ENCODE results near the gene CPLANE2. TPM values are rescaled to one million over a fixed set of nuclear protein-coding genes. Genes with fewer than 3 reads are reported as not detected.

CPLANE2 gene
- total RNA-seq, 1 donor from 2014 or later, result 3.0 TPM

DNA sequence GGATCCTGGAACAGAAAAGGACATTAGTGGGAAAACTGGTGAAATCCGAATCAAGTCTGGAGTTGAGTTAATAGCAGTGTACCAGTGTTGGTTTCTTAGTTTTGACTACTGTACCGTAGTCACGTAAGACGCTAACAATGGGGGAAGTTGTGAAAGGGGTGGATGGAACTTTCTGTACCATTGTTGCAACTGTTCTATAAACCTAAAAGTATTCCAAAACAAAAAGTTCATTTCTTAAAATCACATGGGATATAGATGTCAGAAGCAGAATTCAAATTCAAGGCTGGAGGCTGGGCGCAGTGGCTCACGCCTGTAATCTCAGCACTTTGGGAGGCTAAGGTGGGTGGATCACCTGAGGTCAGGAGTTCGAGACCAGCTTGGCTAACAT, 41.5 kb downstream of the CPLANE2 start:
- H3K4me2 ChIP-seq, result no peak overlapping the region
- no peaks in the 10 kb centered on the region for H3K9me3 ChIP-seq (ENCODE audit: low read depth)
- H3K4me1 ChIP-seq, result no peaks in the 10 kb centered on the region
- H3F3A ChIP-seq (ENCODE audit: low read depth), result peaks cover 4% of the 10 kb centered on the region
- Mint-ChIP-seq H3K4me1 (peaks cover 7% of the 10 kb centered on the region), H3K27me3 (ENCODE audit: insufficient read depth, low read depth) (peaks cover under 1% of the 10 kb centered on the region), H3K36me3 (peaks cover 3% of the 10 kb centered on the region), H3K27ac (no peak overlapping the region), H3K9me3 (no peaks in the 10 kb centered on the region), H3K4me3 (no peak overlapping the region)
- DNase-seq (ENCODE audit: low spot score), result no peak
- no peaks in the 10 kb centered on the region for H3K27me3 ChIP-seq
- H3K79me2 ChIP-seq (ENCODE audit: low read depth), result no peaks in the 10 kb centered on the region
- TF ChIP-seq, protein P1, sequence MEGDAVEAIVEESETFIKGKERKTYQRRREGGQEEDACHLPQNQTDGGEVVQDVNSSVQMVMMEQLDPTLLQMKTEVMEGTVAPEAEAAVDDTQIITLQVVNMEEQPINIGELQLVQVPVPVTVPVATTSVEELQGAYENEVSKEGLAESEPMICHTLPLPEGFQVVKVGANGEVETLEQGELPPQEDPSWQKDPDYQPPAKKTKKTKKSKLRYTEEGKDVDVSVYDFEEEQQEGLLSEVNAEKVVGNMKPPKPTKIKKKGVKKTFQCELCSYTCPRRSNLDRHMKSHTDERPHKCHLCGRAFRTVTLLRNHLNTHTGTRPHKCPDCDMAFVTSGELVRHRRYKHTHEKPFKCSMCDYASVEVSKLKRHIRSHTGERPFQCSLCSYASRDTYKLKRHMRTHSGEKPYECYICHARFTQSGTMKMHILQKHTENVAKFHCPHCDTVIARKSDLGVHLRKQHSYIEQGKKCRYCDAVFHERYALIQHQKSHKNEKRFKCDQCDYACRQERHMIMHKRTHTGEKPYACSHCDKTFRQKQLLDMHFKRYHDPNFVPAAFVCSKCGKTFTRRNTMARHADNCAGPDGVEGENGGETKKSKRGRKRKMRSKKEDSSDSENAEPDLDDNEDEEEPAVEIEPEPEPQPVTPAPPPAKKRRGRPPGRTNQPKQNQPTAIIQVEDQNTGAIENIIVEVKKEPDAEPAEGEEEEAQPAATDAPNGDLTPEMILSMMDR (IDR thresholded peaks at IDR 0.05), result no peak
- TF ChIP-seq EZH2 (IDR thresholded peaks at IDR 0.05) (no peak), EZH2phosphoT487 (IDR thresholded peaks at IDR 0.05) (no peak)
- H3K9ac ChIP-seq, result no peak overlapping the region
- no peak overlapping the region for H3K4me3 ChIP-seq
- H4K20me1 ChIP-seq (ENCODE audit: low read depth), result no peaks in the 10 kb centered on the region
- H3K36me3 ChIP-seq, result no peaks in the 10 kb centered on the region
- no peak overlapping the region for H2AFZ ChIP-seq (replicated peaks)
- H3K27ac ChIP-seq, result no peak overlapping the region

DNA sequence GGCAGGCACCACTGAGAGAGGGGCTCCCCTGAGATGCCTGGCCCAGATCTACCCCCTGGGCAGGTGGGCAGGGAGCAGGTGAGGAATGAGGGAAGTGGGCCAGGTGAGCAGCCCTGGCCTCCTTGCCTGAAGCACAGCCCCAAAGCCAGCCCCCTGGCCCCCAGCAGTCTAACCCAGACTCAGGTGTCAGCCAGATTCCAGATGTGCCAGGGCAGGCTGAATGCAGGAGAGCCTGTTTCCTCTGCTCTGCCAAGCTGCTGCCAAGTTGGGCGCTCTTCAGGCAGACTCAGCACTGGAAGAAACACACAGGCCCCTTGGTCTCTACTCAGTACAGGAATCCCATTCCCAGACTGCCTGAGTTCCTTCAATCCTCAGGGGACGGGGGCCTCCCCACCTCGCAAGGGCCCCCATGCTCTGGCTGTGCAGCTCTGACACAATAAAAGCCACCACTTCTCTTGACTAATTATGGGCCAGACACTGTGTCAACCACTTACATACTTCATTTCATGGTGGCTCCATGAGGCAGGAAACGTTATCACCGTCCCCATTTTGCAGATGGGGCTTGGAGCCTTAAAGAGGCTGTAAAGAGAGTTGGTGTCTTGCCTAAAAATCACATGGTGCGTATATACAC, 45.0 kb downstream of the CPLANE2 start:
- Mint-ChIP-seq H3K27ac (no peak overlapping the region), H3K4me3 (no peak overlapping the region), H3K4me1 (peaks cover 22% of the 10 kb centered on the region), H3K9me3 (no peaks in the 10 kb centered on the region), H3K27me3 (ENCODE audit: insufficient read depth, low read depth) (peaks cover 10% of the 10 kb centered on the region), H3K36me3 (peaks cover 3% of the 10 kb centered on the region)
- Histone ChIP-seq H3K4me3 (no peak overlapping the region), H3K27me3 (peaks cover 4% of the 10 kb centered on the region), H3K36me3 (no peaks in the 10 kb centered on the region), H4K20me1 (ENCODE audit: low read depth) (no peaks in the 10 kb centered on the region), H3K4me1 (no peaks in the 10 kb centered on the region), H2AFZ (replicated peaks) (no peak overlapping the region), H3K9me3 (ENCODE audit: low read depth) (no peaks in the 10 kb centered on the region), H3F3A (ENCODE audit: low read depth) (peaks cover 9% of the 10 kb centered on the region), H3K79me2 (ENCODE audit: low read depth) (no peaks in the 10 kb centered on the region), H3K4me2 (no peak overlapping the region), H3K9ac (no peak overlapping the region), H3K27ac (no peak overlapping the region)
- no peak for DNase-seq (ENCODE audit: low spot score)
- TF ChIP-seq, protein P1 (IDR thresholded peaks at IDR 0.05), result no peak
- TF ChIP-seq EZH2 (IDR thresholded peaks at IDR 0.05), result no peak
- no peak for TF ChIP-seq EZH2phosphoT487 (IDR thresholded peaks at IDR 0.05)

DNA sequence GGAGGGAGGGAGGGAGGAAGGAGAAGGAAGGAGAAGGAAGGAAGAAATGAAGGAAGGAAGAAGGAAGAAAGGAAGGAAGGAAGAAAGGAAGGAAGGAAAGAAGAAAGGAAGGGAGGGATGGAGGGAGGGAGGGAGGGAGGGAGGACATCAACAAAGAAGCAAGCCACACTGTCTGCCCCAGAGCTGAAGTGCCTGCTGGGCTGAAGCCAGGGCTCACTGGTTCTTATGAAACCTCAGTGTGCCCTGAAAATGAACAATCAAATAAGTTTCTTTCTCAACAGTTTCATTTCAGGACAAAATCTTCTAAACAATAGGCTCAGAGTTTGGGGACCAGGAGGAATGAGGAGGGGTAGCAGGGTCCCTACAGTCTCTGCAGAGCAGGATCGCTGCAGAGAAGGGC, 45.7 kb downstream of the CPLANE2 start:
- Histone ChIP-seq H2AFZ (replicated peaks) (peak overlapping the region; percentile 63), H3K4me2 (no peak overlapping the region), H3K27me3 (peaks cover 4% of the 10 kb centered on the region), H3F3A (ENCODE audit: low read depth) (peaks cover 9% of the 10 kb centered on the region), H3K4me3 (no peak overlapping the region), H4K20me1 (ENCODE audit: low read depth) (no peaks in the 10 kb centered on the region), H3K27ac (no peak overlapping the region), H3K79me2 (ENCODE audit: low read depth) (no peaks in the 10 kb centered on the region), H3K9ac (no peak overlapping the region), H3K9me3 (ENCODE audit: low read depth) (no peaks in the 10 kb centered on the region), H3K36me3 (no peaks in the 10 kb centered on the region), H3K4me1 (no peaks in the 10 kb centered on the region)
- no peak overlapping the region for H3K27ac Mint-ChIP-seq
- H3K4me1 Mint-ChIP-seq, result peaks cover 22% of the 10 kb centered on the region
- no peak for DNase-seq (ENCODE audit: low spot score)
- no peak overlapping the region for H3K4me3 Mint-ChIP-seq
- H3K36me3 Mint-ChIP-seq, result no peaks in the 10 kb centered on the region
- H3K9me3 Mint-ChIP-seq, result no peaks in the 10 kb centered on the region
- peaks cover 10% of the 10 kb centered on the region for H3K27me3 Mint-ChIP-seq (ENCODE audit: insufficient read depth, low read depth)
- TF ChIP-seq, protein P1 (IDR thresholded peaks at IDR 0.05), result no peak
- TF ChIP-seq EZH2 (IDR thresholded peaks at IDR 0.05), result no peak
- TF ChIP-seq EZH2phosphoT487 (IDR thresholded peaks at IDR 0.05), result no peak

All from neural progenitor cell (in vitro differentiated cells).